CD4-positive, alpha-beta T cell treated with Interleukin-6 for 4 hours (primary cell): ENCODE data around the gene XPO6.
A peak's percentile ranks its signal among the peaks of the same experiment; 100 is the strongest.

Source experiments
- DNase-seq: peaks from one replicate; pipeline ENCODE4 v3.0.0-alpha.2; 2020; ENCODE audit warnings: mixed read lengths

XPO6 gene

GRCh38 chr16:28183484-28183883, 28.3 kb downstream of the XPO6 start:
- no peak for DNase-seq

- no peak for DNase-seq
Measured at GRCh38 chr16:28182801-28183200, 29.0 kb downstream of the XPO6 start.

DNA sequence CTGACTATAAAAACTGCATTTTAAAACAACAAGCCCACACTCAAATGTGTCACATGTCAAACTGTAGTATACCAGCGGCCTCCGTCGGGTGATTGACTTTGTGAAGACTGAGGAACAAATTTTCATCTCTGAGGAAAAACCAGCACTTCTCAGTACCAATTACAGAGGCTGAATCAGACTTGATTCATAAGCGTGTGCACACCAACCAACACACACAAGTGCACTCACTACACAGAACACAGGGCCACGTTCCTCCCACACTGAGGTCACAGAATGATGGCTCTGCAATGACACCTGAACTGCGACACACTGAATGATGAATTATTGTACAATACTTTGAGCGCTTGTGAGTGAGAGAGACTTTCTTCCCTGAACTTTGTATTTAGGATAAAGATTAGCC, 29.6 kb downstream of the XPO6 start:
- DNase-seq, result peak; percentile 54

- no peak for DNase-seq
Measured at GRCh38 chr16:28181515-28181914, 30.2 kb downstream of the XPO6 start.

DNA sequence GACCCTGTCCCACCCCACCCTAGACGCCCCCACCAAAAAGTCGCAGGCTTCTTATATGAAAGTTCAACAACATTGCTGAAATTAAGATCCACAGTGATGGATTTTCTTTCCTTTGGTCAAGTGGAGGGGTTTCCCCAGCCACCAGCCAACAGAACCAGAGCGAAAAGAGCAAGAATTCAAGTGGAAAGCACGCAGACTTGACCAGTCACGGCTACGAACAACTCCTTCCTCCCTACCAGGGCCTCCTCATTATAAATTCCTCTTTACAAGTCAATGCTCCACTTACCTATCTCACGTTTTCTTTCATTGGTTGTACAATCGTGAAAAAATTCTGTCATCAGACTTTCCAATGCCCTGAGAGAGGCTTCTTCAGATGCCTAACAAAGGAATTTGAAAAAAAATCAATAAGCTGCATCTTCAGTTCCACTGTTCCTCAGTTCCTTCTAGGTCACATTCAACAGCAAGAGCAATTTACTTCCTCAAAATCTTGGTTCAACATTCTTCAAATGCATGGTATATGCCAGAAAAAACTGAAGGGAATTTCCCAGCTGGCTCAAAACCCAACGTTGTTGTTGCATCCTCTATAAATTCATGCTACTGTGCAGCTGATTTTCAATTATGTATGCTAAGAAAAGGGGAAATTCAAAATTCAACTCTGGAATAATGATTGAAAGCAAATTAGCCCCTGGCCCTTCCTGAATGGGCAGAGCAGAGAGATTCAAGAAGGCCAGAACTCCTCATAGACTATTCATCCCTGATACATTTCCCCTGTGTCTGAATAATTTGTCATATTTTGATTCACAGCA, 30.9 kb downstream of the XPO6 start:
- DNase-seq, result no peak

GRCh38 chr16:28179354-28179753, 32.4 kb downstream of the XPO6 start:
- peak; percentile 37 for DNase-seq

- no peak for DNase-seq
Measured at GRCh38 chr16:28175715-28176114, 36.0 kb downstream of the XPO6 start.

DNA sequence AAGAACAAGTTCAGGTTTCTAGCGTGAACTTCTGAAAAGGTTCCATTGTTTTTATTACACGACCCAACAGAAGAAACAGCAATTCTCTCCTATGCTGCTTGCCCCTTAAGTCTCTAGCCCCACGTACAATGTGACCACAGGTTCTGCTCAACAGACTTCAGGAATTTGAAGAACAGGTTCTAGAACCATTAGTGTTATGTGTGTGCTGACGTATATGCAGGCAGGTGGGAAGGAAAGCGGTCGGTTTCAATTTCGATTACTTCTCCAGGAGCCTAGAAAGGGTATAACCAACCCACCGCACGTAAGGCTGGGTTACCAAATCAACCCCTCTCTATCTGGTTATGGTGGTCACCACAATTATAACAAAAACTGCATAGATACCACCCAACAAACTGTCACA, 39.4 kb downstream of the XPO6 start:
- DNase-seq, result no peak

DNA sequence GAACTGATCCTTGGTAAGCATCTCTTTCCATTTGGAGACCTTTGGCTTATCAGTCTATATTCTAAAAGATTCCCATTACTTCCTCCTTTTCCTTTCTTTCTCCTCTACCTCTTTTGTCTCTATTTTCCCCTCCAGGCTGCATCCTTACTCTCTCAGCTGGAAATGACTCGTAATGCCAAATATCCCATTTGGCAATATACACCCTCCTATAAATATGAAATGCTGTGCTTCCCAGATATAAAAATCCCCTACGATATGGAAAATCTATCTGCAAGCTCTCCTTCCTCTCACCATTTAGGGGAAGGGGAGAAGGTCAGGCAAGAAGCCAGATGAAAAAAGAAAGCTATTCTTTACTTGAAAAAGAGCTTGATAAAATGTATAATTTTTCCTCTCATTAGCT, 39.9 kb downstream of the XPO6 start:
- DNase-seq, result no peak

DNA sequence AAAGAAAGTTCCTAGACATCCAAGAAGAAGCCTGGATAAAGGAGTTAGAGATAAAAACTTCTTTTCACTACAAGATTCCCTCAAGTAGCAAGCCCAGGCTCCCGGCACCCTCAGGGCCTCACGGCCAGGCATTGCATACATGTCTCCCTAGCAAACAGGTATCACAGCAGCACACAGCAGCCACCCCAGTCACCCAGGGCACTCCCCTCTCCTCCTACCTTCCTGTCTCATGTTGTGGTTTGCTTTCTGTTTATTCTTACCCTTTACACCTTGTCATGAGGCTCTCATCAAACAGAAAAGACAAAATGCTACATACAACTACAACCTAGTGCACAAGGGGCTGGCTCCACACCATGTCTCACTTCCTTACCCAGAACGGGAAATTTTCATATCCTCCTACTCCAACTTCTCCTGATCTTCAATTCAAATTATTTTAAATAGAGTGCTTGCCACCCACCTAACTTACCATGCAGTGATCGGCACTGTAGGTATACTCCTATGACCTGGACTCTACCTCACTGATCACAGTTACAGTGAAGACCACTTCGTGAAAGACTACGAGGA, 42.7 kb downstream of the XPO6 start:
- peak; percentile 78 for DNase-seq

- DNase-seq, result no peak
Measured at GRCh38 chr16:28167730-28168129, 44.0 kb downstream of the XPO6 start.

DNA sequence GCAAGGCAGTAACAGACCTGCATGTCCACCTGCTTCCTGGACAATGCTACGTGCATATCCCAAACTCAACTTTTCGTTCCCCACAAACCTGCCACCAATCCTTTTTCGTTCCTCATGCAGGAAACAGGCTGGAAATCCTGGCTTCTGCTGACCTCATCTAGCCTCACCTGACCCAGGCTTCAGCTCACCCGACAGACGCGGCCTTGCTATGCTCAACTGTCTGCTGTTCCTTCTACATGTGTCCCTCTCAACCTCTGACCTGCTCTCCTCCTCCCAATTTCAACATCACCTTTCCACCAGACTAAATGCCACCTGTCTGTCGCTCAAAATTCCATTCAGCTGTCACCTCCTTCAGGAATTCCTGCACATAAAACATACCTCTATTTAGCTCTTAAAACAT, 44.5 kb downstream of the XPO6 start:
- no peak for DNase-seq

DNA sequence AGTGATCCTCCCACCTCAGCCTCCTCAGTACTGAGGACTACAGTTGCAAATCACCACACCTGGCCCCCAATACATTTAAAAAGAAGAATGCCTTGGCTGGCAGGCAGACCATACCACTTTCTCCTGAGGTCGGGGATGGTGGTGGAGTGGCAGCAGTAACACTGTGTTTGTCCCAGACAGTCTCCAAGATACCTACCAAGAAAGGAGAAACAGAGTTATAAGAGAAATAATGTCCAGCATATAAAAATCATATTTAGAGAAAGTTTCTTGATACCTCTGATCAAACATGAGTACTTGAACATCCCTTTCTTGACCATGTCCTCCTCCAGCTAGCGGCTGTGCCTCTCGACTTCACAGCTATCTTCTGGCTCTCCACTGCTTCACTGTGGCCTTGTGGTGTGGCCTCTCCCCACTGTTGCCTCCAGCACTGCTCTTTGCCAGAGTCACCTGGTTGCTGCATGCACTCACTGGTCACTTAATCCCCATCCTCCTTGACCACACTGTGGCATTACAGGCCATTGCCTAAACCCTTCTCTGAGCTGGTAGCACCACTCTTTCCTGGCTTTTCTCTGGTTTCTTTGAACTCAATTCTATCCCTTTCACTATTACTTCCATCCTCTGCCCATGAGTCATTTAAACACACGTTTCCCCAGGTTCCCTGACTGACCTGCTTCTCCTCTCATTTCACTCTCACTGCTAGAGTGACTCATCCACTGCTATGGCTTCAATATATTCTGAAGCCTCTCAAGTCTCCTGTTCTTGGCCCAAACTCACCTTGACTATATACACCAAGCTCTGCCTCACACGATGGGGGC, 45.2 kb downstream of the XPO6 start:
- peak; percentile 40 for DNase-seq

DNA sequence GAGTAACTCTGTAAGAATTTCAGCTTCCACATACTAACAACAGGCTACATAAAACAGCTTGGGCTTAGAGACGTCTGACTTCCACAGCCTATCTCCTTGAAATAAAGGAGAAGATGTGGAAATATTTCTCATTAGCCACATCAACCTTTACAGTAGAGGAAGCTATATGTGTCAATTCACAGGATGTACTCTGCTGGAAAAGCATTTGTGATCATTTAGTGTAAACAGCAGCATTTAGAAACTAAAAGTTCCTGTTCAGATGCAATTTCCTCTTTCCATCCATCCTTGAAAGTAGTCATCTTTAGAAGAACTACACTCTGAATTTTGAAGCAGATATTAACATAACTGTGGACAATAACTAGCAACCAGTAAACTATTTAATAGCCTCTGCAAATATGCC, 46.2 kb downstream of the XPO6 start:
- no peak for DNase-seq

DNA sequence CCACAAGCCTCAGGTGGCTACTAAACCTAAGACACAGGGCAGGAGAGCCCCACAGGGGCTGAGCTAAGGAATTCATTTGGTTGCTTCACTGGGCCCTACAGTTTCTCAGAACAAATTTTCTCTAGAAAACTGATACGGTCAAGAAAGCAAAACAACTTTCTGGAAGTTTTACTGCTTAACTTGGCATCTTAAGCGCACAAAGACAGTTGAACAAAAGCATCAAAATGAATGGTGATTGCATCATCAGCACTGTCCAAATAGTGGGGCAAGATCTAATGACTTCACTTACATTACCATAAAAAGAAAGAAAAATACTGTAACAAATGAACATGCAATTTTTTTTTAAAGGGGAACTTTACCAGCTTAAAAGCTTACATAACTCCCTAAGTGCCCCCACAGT, 47.6 kb downstream of the XPO6 start:
- DNase-seq, result no peak

GRCh38 chr16:28163699-28164098, 48.1 kb downstream of the XPO6 start:
- DNase-seq, result no peak

DNA sequence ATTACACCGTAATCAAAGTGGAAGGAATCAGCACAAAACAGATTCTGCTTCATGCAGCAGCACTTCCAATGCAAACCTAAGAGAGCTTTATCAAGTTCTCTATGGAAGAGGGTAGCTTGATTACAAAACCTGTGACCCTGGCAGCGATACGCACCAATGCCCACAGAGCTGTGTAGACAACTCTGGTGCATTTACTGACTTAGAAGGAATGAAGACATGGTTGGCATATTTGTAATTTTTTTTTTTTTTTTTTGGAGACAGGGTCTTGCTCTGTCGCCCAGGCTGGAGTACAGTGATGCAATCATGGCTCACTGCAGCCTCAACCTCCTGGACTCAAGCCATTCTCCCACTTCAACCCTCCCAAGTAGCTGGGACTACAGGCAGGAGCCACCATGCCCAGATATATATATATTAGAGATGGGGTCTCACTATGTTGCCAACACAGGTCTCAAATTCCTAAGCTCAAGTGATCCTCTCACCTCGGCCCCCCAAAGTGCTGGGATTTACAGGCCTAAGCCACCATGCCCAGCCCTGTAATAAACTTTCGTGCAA, 49.4 kb downstream of the XPO6 start:
- DNase-seq, result no peak

- DNase-seq, result no peak
Measured at GRCh38 chr16:28161626-28162025, 50.1 kb downstream of the XPO6 start.

- DNase-seq, result no peak
Measured at GRCh38 chr16:28158136-28158535, 53.6 kb downstream of the XPO6 start.

- no peak for DNase-seq
Measured at GRCh38 chr16:28156056-28156680, 55.6 kb downstream of the XPO6 start.

DNA sequence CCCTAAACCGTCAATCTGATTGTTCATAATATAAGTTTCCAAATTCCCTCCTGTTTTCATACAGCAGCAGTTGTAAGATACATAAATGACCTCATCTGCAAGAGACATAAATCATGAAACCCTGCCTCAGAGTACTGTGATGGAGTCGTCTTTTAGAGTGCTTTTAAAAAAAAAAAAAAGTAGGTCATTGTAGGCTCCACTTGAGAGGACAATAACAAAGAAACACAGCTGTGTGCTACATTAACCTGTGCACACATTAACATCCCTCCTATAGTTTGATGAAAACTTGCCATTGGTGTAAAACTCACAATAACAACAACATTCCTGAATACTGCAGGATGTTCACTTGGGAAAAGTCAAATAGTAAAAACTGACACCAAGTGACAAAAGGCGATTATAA, 56.5 kb downstream of the XPO6 start:
- DNase-seq, result no peak

DNA sequence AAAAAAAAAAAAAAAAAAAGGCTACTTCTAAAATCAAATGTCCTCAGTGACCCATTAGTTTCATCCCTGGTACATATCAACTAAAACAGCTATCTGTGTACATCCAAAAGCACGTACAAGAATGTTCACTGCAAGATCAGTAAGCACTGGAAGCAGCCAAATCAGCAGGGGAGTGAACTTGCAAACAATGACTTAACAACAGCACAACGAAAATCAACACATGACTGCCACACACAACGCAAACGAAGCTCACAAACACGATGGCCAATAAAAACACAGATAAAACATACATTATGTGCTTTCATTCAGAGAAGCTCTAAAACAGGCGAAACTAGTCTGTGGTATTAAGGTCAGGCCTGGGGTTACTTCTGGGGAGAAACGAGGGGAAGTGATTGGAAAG, 60.6 kb downstream of the XPO6 start:
- DNase-seq, result no peak
